GM12878 (cell line): Measurements from ENCODE around the gene ESPNL. TPM values are rescaled to one million over a fixed set of nuclear protein-coding genes. Genes with fewer than 3 reads are reported as not detected.

Experiments
- CHD1 ChIP-seq: IDR thresholded peaks from 2 replicates; pipeline ENCODE4 v1.6.1; 2012; ENCODE audit warnings: low read depth, low read length, improper control_type of control experiment
- E4F1 ChIP-seq: fragments of 450-650 bp; IDR thresholded peaks from 2 replicates; pipeline ENCODE4 v1.6.1; 2018; ENCODE audit warnings: borderline replicate concordance, mild to moderate bottlenecking; ENCODE audit not compliant: partially characterized antibody
- HDAC2 ChIP-seq: fragments of 200-600 bp; sonication (generic); IDR thresholded peaks from 2 replicates; pipeline ENCODE4 v1.6.1; 2017
- MAX ChIP-seq: IDR thresholded peaks from 2 replicates; pipeline ENCODE4 v1.6.1; 2012; ENCODE audit warnings: low read depth, low read length, improper control_type of control experiment
- PAX5 ChIP-seq: IDR thresholded peaks from 2 replicates; pipeline ENCODE4 v1.6.1; 2011; ENCODE audit warnings: low read depth, low read length, borderline replicate concordance
- PML ChIP-seq: IDR thresholded peaks from 2 replicates; pipeline ENCODE4 v1.6.1; 2012; ENCODE audit warnings: low read length, inconsistent platforms
- POU2F2 ChIP-seq: IDR thresholded peaks from 3 replicates; pipeline ENCODE4 v1.6.1; 2011; ENCODE audit warnings: low read depth, mild to moderate bottlenecking, low read length, borderline replicate concordance
- SMARCA5 ChIP-seq: fragments of 450-650 bp; IDR thresholded peaks from 2 replicates; pipeline ENCODE4 v1.6.1; 2017; ENCODE audit warnings: mild to moderate bottlenecking
- ZNF687 ChIP-seq: fragments of 450-650 bp; IDR thresholded peaks from 2 replicates; pipeline ENCODE4 v1.6.1; 2017; ENCODE audit warnings: mild to moderate bottlenecking, moderate library complexity
- polyA plus RNA-seq, 11 experiments: library from polyadenylated mRNA; depleted of rRNA in 4 of 11; unstranded in 6 of 11; stranded (reverse) in 5 of 11; fragments of >200 nt; fragmentation: Nextera tagmentation in 4 of 11; fragmentation: Illumina TruSeq in 1 of 11; extraction: Ambion mirVana in 4 of 11; extraction: Trizol in 1 of 11; gene quantifications; 1 replicate in 1 of 11; 2 replicates in 10 of 11; pipeline versions ENCODE4 v1.2.1 to v1.2.3, GENCODE V29; 2011 to 2016; ENCODE audit warnings: inconsistent platforms in 2 of 11, missing spikeins in 2 of 11, low read depth in 1 of 11
- total RNA-seq, 4 experiments: library from RNA; depleted of rRNA in 3 of 4; stranded (reverse); fragments of >200 nt in 3 of 4; fragmentation: Illumina TruSeq in 1 of 4; extraction: Trizol in 1 of 4; gene quantifications; 2 replicates each; pipeline versions ENCODE4 v1.2.1 to v1.2.3, GENCODE V29; 2013 to 2021
- TF ChIP-seq, protein P1 (sequence below): fragments of 450-650 bp; IDR thresholded peaks from 2 replicates; pipeline ENCODE4 v1.6.1; 2017; ENCODE audit warnings: low read depth, mild to moderate bottlenecking, moderate library complexity

The ESPNL gene
- total and polyA plus RNA-seq, 10 of the 15 experiments (the other 5 are each of a cell fraction or from before 2014, with no cell fraction given) = 0.05 to 0.94 (median 0.36) TPM; not detected in 3

DNA sequence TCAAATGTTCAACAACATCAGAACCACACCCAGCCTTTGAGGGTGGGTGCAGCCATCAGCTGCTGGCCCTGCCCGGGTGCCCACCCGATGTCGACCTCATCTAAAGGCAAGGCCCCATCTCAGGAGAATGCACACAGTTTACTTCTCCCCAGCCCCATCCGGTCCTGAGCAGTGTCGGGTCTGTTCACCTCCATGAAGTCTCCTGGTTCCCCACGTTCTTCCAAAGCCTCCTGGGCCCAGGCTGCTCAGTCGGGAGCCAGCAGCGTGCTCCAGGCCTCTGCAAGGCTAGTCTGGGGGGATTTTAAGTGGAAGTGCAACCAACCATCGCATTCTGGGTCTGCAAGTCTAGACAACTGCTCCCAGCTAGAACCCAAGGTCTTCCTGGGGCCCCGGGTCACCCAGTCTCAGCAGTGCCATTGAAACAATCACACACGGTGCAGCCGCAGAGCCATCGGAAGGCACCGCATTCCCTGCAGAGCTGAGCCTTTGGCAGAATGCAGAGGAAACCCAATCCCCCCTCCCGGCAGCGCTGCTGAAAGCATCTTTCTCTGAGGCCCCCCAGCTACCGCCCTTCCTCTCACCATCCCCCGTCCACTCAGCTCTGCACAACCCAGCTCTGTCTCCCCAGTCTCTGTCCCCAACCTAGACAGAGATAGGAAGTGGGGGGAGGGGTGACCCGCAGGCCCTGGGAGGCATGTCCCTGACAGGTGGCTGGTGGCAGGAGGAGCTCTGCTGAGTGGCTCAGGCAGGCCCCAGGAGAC lies 8.5 kb downstream of the ESPNL start (continued):
- TF ChIP-seq, protein P1, sequence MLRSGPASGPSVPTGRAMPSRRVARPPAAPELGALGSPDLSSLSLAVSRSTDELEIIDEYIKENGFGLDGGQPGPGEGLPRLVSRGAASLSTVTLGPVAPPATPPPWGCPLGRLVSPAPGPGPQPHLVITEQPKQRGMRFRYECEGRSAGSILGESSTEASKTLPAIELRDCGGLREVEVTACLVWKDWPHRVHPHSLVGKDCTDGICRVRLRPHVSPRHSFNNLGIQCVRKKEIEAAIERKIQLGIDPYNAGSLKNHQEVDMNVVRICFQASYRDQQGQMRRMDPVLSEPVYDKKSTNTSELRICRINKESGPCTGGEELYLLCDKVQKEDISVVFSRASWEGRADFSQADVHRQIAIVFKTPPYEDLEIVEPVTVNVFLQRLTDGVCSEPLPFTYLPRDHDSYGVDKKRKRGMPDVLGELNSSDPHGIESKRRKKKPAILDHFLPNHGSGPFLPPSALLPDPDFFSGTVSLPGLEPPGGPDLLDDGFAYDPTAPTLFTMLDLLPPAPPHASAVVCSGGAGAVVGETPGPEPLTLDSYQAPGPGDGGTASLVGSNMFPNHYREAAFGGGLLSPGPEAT = 0 out of 2 replicates have a peak, but pooled peaks have one; percentile 14
- TF ChIP-seq SMARCA5 (no peak), MAX (no peak), ZNF687 (0 out of 2 replicates have a peak, but pooled peaks have one; percentile 21), CHD1 (no peak), POU2F2 (0 out of 3 replicates have a peak, but pooled peaks have one; percentile 7), HDAC2 (no peak), PAX5 (peak; percentile 29; the same call in 1 of the 2 replicates), PML (no peak), E4F1 (no peak)
